ENCODE results near the gene ENTPD8.

- no peak for TF ChIP-seq ZNF543 (CRISPR knock-in tag; IDR thresholded peaks at IDR 0.05)
- TF ChIP-seq TSC22D2 (CRISPR knock-in tag; IDR thresholded peaks at IDR 0.05; ENCODE audit: borderline replicate concordance): no peak
- TF ChIP-seq ZNF773 (CRISPR knock-in tag; IDR thresholded peaks at IDR 0.05; ENCODE audit: borderline replicate concordance): no peak
- TF ChIP-seq CTCF (CRISPR knock-in tag; IDR thresholded peaks at IDR 0.05): no peak
- no peak for TF ChIP-seq ZBTB37 (CRISPR knock-in tag; IDR thresholded peaks at IDR 0.05)
- TF ChIP-seq ZNF142 (CRISPR knock-in tag; IDR thresholded peaks at IDR 0.05): no peak
- TF ChIP-seq TFAP4 (IDR thresholded peaks at IDR 0.05; ENCODE audit: borderline replicate concordance, low read depth): no peak
- no peak for TF ChIP-seq REST (IDR thresholded peaks at IDR 0.05; ENCODE audit: borderline replicate concordance in 1 of 2, low read depth in 1 of 2, low read length in 2 of 2)
- TF ChIP-seq POLR2A (IDR thresholded peaks at IDR 0.05; ENCODE audit: insufficient read depth in 1 of 2, low read depth in 2 of 2, low read length in 2 of 2): no peak
- TF ChIP-seq ZNF503 (CRISPR knock-in tag; IDR thresholded peaks at IDR 0.05): no peak
- no peak for TF ChIP-seq ZNF317 (CRISPR knock-in tag; IDR thresholded peaks at IDR 0.05)
- TF ChIP-seq FOXK1 (CRISPR knock-in tag; IDR thresholded peaks at IDR 0.05; ENCODE audit: borderline replicate concordance, low read depth): no peak
- no peak for TF ChIP-seq ZNF850 (CRISPR knock-in tag; conservative IDR thresholded peaks at IDR 0.05)
Observed at GRCh38 chr9:137446851-137447471, 5.8 kb upstream of the ENTPD8 start.
